Fibroblast of skin of scalp (primary cell): Measurements from ENCODE around the gene ARHGEF28.
A peak's percentile ranks its signal among the peaks of the same experiment; 100 is the strongest.

Experiments used
- DNase-seq: peaks from one replicate; pipeline ENCODE4 v3.0.0-alpha.2; 2013

Gene ARHGEF28

DNA sequence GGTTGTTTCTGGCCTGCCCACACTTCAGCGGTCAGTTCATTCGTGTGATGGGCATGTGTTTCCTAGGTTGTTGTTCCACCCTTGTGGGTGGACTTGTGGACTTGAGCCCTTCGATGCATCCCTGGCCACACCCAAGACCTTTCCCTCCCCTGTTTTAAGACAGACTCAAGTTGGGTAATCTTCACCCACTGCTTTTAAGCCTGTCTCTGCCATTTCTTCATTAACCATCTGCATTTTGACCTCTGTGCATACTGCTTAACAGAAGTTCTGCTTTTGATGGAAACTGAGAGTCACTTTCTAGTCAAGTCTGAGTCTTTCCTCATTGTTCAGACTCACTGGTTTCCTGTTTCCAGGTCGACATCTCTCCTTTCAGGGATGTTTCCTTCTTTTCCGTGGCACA is 233.7 kb downstream of the ARHGEF28 start:
- DNase-seq = no peak

- DNase-seq = peak; percentile 27
These were observed 235.5 kb downstream of the ARHGEF28 start for GRCh38 chr5:73861313-73861988.

DNA sequence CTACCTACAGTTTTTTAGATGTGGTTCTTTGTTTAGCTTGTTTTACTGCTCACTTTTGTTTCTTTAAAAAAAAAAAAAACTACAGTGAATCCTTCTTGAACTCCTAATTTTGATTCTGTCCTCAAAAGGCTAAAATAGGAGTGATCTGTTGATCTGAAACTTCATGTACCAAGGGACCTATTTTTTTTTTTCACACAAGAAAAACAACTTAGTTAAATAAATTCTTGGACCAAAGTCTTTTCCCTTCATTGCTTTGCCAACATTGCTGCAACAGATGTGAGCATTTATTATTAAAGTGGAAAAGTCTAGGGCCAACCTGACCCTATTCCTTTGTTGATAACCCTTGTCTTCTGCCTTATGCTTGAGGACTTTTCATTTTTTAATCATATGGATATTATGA is 236.8 kb downstream of the ARHGEF28 start:
- DNase-seq = no peak

DNA sequence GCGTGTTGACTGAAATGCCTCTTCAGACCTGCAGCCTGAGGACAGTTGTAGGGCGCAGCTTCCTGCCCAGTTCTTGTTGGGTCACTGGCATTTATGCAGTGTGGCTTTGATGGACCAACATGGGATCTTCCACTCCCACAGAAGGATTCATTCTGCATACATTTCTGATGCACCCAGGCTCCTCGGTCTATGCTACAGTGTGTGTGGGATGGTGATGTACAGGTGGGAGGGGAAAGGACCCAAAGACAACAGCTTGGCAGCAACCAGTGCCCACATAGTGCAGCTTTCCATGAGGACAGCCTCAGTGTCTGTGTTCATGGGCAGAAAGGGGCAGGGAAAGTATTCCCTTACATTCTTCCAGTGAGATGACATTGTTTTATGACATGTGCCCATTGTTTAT is 237.9 kb downstream of the ARHGEF28 start:
- DNase-seq = no peak

DNA sequence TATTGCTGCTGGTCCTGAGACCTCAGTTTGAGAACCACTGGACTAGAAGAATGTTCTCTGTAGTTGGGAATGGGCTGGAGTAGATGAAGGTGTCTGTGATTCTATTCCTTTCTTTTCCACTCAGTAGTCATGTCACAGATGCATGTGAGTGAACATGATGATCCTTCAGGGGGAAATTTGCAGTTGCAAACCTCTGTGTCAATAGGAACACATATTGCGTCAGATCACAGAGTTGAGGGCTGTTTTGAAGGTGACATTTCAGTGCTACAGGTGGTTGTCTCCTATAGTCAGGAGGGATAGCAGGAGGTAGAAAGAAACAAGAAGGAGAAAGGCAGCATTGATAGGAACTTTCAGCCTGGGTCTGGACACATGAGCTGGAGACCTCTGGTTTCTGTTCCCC is 239.3 kb downstream of the ARHGEF28 start:
- DNase-seq = no peak

- DNase-seq = peak; percentile 29
These were observed 241.6 kb downstream of the ARHGEF28 start for GRCh38 chr5:73867345-73868335.

DNA sequence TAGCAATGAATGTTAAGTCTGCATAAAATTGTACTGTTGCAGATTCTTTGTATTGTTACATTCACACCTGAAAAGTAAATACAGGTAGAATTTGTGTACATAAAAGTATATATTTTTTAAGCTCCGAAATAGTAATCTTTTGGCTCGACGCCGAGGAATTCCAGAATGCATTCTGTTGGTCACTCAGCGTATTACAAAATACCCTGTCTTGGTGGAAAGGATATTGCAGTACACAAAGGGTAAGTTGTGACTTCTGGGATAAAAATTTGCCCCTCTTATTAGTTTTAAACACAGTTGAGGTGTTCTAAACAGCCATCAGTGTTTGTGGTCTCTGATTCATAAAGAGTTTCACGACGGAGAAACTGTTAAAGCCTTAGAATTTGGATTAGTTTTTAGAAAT is 257.6 kb downstream of the ARHGEF28 start:
- no peak for DNase-seq

GRCh38 chr5:73887688-73888087 is 261.7 kb downstream of the ARHGEF28 start:
- DNase-seq = peak; percentile 10

- no peak for DNase-seq
These were observed 264.6 kb downstream of the ARHGEF28 start for GRCh38 chr5:73890569-73890968.

DNA sequence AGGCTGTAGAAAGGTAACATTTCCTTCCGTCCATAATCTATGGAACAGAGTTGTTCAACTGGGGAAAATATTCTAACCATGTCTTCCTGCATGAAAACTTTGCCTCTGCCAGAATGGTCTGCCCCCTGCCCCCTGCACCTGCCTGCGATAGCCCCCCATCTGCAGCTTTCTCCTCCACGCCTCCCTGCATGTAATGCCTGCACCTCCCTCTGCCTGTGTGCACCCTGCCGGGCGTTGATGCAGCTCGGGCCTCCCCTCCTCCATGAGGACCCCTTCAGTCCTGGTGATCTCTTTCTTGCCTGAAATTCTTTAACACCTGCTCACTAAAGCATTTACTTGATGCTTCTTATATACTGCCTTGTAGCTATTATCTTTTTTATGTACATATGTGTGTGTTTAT is 266.2 kb downstream of the ARHGEF28 start:
- DNase-seq = no peak

DNA sequence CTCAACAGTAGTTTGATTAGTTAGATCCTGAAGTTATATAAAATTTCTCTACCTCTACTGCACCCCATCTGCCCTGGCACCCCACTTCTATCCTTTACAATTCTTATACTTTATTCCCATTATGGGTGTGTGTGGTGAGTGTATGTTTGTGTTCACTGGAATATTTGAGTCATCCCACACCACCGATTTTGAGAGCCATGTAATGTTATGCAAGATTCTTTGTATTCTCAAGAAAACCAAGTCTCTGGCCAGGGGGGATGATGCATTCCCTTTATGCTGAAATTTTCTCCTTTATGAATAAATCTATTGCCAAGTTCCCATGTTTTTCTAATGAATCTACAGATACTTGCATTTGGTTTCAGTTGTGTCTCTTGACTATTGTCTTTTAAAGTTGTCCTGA is 266.8 kb downstream of the ARHGEF28 start:
- peak; percentile 98 for DNase-seq

GRCh38 chr5:73893813-73894212 is 267.8 kb downstream of the ARHGEF28 start:
- DNase-seq = peak; percentile 50

DNA sequence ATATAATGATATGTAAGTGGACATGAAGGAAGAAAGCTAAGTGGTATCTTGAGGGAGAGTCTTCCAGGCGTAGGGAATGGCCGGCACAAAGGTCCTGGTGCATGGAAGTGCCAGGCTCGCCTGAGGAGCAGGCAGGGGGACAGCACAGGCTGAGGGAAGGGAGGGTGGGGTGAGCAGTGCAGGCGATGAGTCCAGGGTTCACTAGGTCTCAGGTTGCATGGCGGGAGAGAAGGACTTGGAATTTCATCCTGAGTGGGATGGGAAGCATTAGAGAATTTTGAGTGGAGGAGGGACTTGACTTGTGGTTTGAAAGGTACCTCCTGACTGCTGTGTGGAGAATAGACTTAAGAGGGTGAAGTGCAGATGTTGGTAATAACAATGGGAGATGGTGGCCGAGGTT is 268.9 kb downstream of the ARHGEF28 start:
- DNase-seq = no peak

- DNase-seq = no peak
These were observed 269.5 kb downstream of the ARHGEF28 start for GRCh38 chr5:73895471-73895870.

- no peak for DNase-seq
These were observed 270.1 kb downstream of the ARHGEF28 start for GRCh38 chr5:73896097-73896496.

DNA sequence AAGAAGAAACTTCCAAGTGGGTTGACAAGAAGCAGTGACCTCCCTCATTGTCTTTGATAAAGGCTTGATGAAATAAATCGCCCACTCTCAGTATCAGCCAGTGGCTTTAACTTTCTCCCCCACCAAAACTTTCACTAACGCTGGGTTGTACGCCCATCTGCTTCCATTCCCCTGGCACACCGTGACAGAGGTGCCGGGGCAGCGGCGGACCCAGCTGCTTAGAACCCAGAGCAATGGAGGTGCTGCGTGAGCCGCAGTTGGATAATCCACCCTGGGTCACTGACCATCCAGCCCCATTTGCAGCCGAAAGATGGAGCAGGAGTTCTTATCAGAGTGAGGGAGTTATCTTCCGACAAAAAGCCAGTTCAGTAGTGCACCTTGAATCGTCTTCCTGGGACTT is 270.7 kb downstream of the ARHGEF28 start:
- no peak for DNase-seq

- DNase-seq = no peak
These were observed 271.9 kb downstream of the ARHGEF28 start for GRCh38 chr5:73897893-73898292.

GRCh38 chr5:73899055-73899454 is 273.1 kb downstream of the ARHGEF28 start:
- DNase-seq = no peak

- no peak for DNase-seq
These were observed 273.9 kb downstream of the ARHGEF28 start for GRCh38 chr5:73899916-73900315.

DNA sequence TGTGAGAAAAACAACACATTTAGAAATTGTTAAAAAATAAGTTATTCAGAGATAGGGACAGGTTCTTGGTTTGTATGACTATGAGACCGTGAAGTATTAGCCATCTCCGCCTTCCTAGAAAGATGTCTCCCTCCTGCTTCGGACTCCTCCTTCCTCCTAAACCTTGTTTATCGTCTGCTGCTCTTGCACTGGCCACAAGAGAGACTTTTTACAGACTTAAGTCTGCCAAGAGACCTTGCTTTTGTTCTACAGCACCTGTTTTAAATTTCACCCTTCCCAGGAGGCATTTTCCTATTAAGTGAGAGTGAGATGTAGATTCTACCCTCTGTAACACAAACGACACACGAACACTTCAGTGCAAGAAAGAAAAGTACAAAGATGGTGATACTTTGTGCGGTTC is 274.6 kb downstream of the ARHGEF28 start:
- no peak for DNase-seq

DNA sequence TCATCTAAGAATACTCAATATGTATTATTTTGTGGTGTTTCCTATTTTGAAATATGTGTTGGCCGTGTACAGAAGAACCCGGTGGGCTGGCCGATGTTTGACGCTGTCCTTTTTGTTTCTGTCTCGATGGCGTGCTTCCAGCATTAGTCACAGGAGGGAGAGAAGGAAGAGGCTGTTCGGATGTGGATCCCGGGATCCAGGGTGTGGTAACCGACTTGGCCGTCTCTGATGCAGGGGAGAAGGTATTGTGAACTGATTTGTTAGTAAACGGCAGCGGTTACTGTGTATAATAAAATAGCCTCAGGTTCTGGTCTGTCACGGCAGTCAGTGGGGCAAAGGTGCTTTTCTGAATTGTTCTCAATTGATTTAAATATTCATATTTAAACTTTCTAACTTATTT is 275.0 kb downstream of the ARHGEF28 start:
- peak; percentile 53 for DNase-seq

DNA sequence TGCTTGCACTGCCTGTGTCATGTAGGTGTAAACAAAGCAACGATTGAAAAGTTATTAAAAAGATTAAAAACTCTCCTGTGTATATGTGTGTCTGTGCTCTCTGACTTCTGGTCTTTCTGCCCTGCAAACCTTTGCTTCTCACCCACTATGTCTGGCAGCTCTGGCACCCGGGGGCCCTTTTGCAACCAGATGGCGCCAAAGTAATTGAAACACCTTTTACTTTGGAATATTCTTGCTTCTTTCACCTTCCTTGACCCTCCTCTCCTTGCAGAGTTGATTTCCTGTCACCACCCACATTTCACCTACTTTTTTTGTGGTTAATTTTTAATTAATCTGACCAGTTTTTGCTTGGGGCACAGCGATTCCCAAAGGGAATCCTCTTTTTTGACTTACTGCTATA is 275.5 kb downstream of the ARHGEF28 start:
- no peak for DNase-seq

DNA sequence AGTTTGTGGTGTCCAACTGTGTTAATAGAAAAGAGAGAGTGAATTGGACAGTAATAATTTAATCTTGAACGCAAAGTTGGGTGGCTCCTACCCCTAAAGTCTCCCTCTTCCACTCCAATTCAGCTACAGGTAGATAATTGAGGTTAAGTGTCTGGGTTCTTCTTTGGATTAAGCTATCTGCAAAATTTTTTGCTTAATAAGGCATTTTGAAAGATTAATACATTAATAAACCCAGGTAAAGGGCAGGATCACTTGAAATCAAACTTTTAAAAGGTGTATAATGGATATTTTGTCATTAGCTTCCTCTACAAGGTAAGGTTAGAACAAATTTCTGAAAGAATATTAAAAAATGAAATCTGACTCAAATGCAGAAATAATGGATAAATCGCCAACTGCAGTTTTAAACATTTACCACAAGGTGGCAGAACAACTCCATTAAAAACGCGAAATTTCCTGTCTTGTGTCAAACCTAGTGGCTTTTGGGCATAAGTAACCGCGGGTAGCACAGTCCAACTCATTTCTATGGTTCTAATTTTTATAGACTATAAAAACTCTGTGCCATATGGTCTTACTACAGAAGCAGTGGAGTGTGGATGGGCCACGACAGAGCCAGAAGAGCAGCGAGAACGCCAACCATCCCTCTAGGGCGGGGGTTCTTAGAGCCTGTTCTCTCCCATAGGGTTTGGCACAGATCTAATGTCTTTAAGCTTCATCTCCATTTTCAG is 276.5 kb downstream of the ARHGEF28 start:
- DNase-seq = peak; percentile 78
